PC-3 (cell line): ENCODE results near the gene LMBRD1. TPM values are rescaled to one million over a fixed set of nuclear protein-coding genes. Genes with fewer than 3 reads are reported as not detected.

Source experiments
- ATAC-seq: fragments of 200-7000 bp; cut with Tn5 transposase; 2 replicates; pipeline ENCODE4 v1.9.1; 2020; ENCODE audit warnings: mild to moderate bottlenecking, moderate library complexity
- BruUV-seq: library from RNA; stranded (reverse); fragments of 400-500 nt; replicated peaks from 2 replicates; lab custom pipeline; 2021; lab: Mats Ljungman, UMichigan
- CTCF ChIA-PET: fragments of 300-600 bp; sonication (Branson Sonifier 250); formaldehyde crosslinking; loops from one replicate; lab custom pipeline; 2022; ENCODE audit warnings: antibody characterized with exemption; lab: Charles Lee
- POLR2A ChIA-PET: fragments of 300-600 bp; sonication (Branson Sonifier 250); formaldehyde crosslinking; loops from one replicate; lab custom pipeline; 2022; ENCODE audit warnings: antibody characterized with exemption; ENCODE audit not compliant: unreplicated experiment; lab: Charles Lee
- DNase-seq: peaks from one replicate; pipeline ENCODE4 v3.0.0-alpha.2; 2015
- H2AFZ ChIP-seq: fragments of 300-600 bp; sonication (generic); 2 replicates; pipeline ENCODE4 v1.6.0; 2016; ENCODE audit warnings: antibody characterized with exemption, low read length
- H3F3A ChIP-seq: fragments of 300-600 bp; sonication (generic); one replicate; pipeline ENCODE4 v1.6.0; 2017; ENCODE audit warnings: antibody characterized with exemption, low read length, control low read depth, mild to moderate bottlenecking; ENCODE audit not compliant: unreplicated experiment
- H3K27ac ChIP-seq: fragments of 300-600 bp; sonication (generic); 2 replicates; pipeline ENCODE4 v1.5.1; 2016; ENCODE audit warnings: mild to moderate bottlenecking, low read length
- H3K27me3 ChIP-seq: fragments of 300-600 bp; sonication (generic); 2 replicates; pipeline ENCODE4 v1.6.1; 2016; ENCODE audit warnings: low read length, mixed read lengths
- H3K36me3 ChIP-seq: fragments of 300-600 bp; sonication (generic); 2 replicates; pipeline ENCODE4 v1.6.1; 2016; ENCODE audit warnings: low read depth, mixed run types, low read length, mixed read lengths
- H3K4me1 ChIP-seq: fragments of 300-600 bp; sonication (generic); 2 replicates; pipeline ENCODE4 v1.5.1; 2016; ENCODE audit warnings: low read length; ENCODE audit not compliant: insufficient read depth
- H3K4me2 ChIP-seq: fragments of 300-600 bp; sonication (generic); 2 replicates; pipeline ENCODE4 v1.6.0; 2016; ENCODE audit warnings: low read length
- H3K4me3 ChIP-seq: fragments of 300-600 bp; sonication (generic); 2 replicates; pipeline ENCODE4 v1.5.1; 2016; ENCODE audit warnings: mild to moderate bottlenecking, low read length, mixed read lengths
- H3K79me2 ChIP-seq: fragments of 300-600 bp; sonication (generic); 2 replicates; pipeline ENCODE4 v1.6.1; 2017; ENCODE audit warnings: low read length, mixed read lengths
- H3K9ac ChIP-seq: fragments of 300-600 bp; sonication (generic); 2 replicates; pipeline ENCODE4 v1.6.0; 2016; ENCODE audit warnings: mild to moderate bottlenecking, low read length
- H3K9me2 ChIP-seq: fragments of 300-600 bp; sonication (generic); replicated peaks from 2 replicates; pipeline ENCODE4 v1.6.1; 2016; ENCODE audit warnings: mixed run types, low read length, mixed read lengths
- H3K9me3 ChIP-seq: fragments of 300-600 bp; sonication (generic); 2 replicates; pipeline ENCODE4 v1.6.1; 2016; ENCODE audit warnings: low read length, mixed read lengths
- H4K20me1 ChIP-seq: fragments of 300-600 bp; sonication (generic); 2 replicates; pipeline ENCODE4 v1.6.1; 2016; ENCODE audit warnings: low read length, mixed read lengths
- CTCF ChIP-seq: fragments of 300-600 bp; sonication (generic); conservative IDR thresholded peaks from 2 replicates; pipeline ENCODE4 v1.5.1; 2017; ENCODE audit warnings: antibody characterized with exemption, low read depth, mild to moderate bottlenecking, low read length
- EZH2 ChIP-seq: fragments of 300-600 bp; sonication (generic); IDR thresholded peaks from one replicate; pipeline ENCODE4 v1.6.1; 2017; ENCODE audit warnings: antibody characterized with exemption, mild to moderate bottlenecking, low read length; ENCODE audit not compliant: unreplicated experiment
- EZH2phosphoT487 ChIP-seq: fragments of 300-600 bp; sonication (generic); IDR thresholded peaks from 2 replicates; pipeline ENCODE4 v1.6.1; 2018; ENCODE audit warnings: mild to moderate bottlenecking, antibody characterized with exemption, low read length, borderline replicate concordance
- intact Hi-C: fragments of 100-400 bp; cut with micrococcal nuclease; formaldehyde crosslinking; loops from 2 replicates; pipeline ENCODE4 v1.9.0; 2023
- total RNA-seq: library from RNA; depleted of rRNA; stranded (reverse); fragments of >200 nt; gene quantifications from 2 replicates; pipeline ENCODE4 v1.2.3, GENCODE V29; 2014

LMBRD1 gene
- total RNA-seq, 1 experiment from 2014 or later = 5.4 TPM

- no peak overlapping the region for H3K4me2 ChIP-seq
- no peak overlapping the region for H3K4me3 ChIP-seq
- no peak overlapping the region for H3K9ac ChIP-seq
- no peaks in the 10 kb centered on the region for H4K20me1 ChIP-seq
- DNase-seq = no peak
- ATAC-seq = no peak
- no peaks in the 10 kb centered on the region for H3K9me3 ChIP-seq
- no peaks in the 10 kb centered on the region for H3F3A ChIP-seq
- no peak for TF ChIP-seq EZH2phosphoT487
- TF ChIP-seq EZH2 = no peak
- no peak for TF ChIP-seq CTCF
- no peak overlapping the region for H2AFZ ChIP-seq
- intact Hi-C loops = no loop called here
- H3K27me3 ChIP-seq = no peaks in the 10 kb centered on the region
- ChIA-PET POLR2A (no interaction called here), CTCF (no interaction called here)
- peaks cover 3% of the 10 kb centered on the region; the same call in 1 of the 2 replicates for H3K4me1 ChIP-seq
- H3K9me2 ChIP-seq = no peaks in the 10 kb centered on the region
- H3K27ac ChIP-seq = no peak overlapping the region
- H3K79me2 ChIP-seq = no peaks in the 10 kb centered on the region
- BruUV-seq = no TSS peak
- H3K36me3 ChIP-seq = no peaks in the 10 kb centered on the region
Measured at GRCh38 chr6:69792292-69792691, 4.5 kb downstream of the LMBRD1 start.

GRCh38 chr6:69791065-69791471, 5.7 kb downstream of the LMBRD1 start:
- Histone ChIP-seq H3K27me3 (no peaks in the 10 kb centered on the region), H3K4me1 (no peaks in the 10 kb centered on the region), H3K4me3 (no peak overlapping the region), H3K36me3 (no peaks in the 10 kb centered on the region), H3K9ac (no peak overlapping the region), H3K79me2 (no peaks in the 10 kb centered on the region), H3K9me2 (no peaks in the 10 kb centered on the region), H3K27ac (no peak overlapping the region), H2AFZ (no peak overlapping the region), H3K9me3 (no peaks in the 10 kb centered on the region), H4K20me1 (no peaks in the 10 kb centered on the region), H3F3A (no peaks in the 10 kb centered on the region), H3K4me2 (no peak overlapping the region)
- ChIA-PET POLR2A (no interaction called here), CTCF (no interaction called here)
- ATAC-seq (no peak), DNase-seq (no peak)
- no peak for TF ChIP-seq EZH2phosphoT487
- no peak for TF ChIP-seq CTCF
- TF ChIP-seq EZH2 = no peak
- BruUV-seq = no TSS peak
- intact Hi-C loops = no loop called here

- no peak for ATAC-seq
- no peaks in the 10 kb centered on the region for H3K4me1 ChIP-seq
- ChIA-PET POLR2A (no interaction called here), CTCF (no interaction called here)
- no peaks in the 10 kb centered on the region for H3K9me3 ChIP-seq
- H2AFZ ChIP-seq = no peak overlapping the region
- TF ChIP-seq EZH2phosphoT487 (no peak), EZH2 (no peak), CTCF (no peak)
- H3K4me2 ChIP-seq = no peak overlapping the region
- no peaks in the 10 kb centered on the region for H3F3A ChIP-seq
- no peak overlapping the region for H3K27ac ChIP-seq
- intact Hi-C loops = no loop called here
- H3K9ac ChIP-seq = no peak overlapping the region
- H4K20me1 ChIP-seq = no peaks in the 10 kb centered on the region
- DNase-seq = no peak
- H3K79me2 ChIP-seq = no peaks in the 10 kb centered on the region
- no TSS peak for BruUV-seq
- H3K36me3 ChIP-seq = no peaks in the 10 kb centered on the region
- no peak overlapping the region for H3K4me3 ChIP-seq
- H3K27me3 ChIP-seq = no peaks in the 10 kb centered on the region
- H3K9me2 ChIP-seq = no peaks in the 10 kb centered on the region
Measured at GRCh38 chr6:69790629-69791028, 6.2 kb downstream of the LMBRD1 start.
